Neural cell (in vitro differentiated cells): Measurements from ENCODE around the gene FAM20C. TPM values are rescaled to one million over a fixed set of nuclear protein-coding genes. Genes with fewer than 3 reads are reported as not detected.

Source experiments
- H2AFZ ChIP-seq: fragments of 200-600, 300-800 bp; sonication (generic), shearing (Covaris generic); 2 replicates; pipeline ENCODE4 v1.6.0; 2014; ENCODE audit warnings: low read depth, mild to moderate bottlenecking, antibody characterized with exemption, low read length, moderate library complexity
- H3F3A ChIP-seq: fragments of 200-600 bp; shearing (Covaris generic); 2 replicates; pipeline ENCODE4 v1.6.1; 2016; ENCODE audit warnings: mild to moderate bottlenecking, moderate library complexity, mixed read lengths, antibody characterized with exemption, low read length; ENCODE audit not compliant: insufficient read depth, poor library complexity, severe bottlenecking
- H3K27ac ChIP-seq: fragments of 200-600, 300-800 bp; sonication (generic), shearing (Covaris generic); 2 replicates; pipeline ENCODE4 v1.5.1; 2014; ENCODE audit warnings: mild to moderate bottlenecking, low read length, moderate library complexity
- H3K27me3 ChIP-seq: fragments of 300-800, 200-600 bp; sonication (generic), shearing (Covaris generic); 2 replicates; pipeline ENCODE4 v1.6.0; 2014; ENCODE audit warnings: mild to moderate bottlenecking, low read depth, low read length, moderate library complexity; ENCODE audit not compliant: insufficient read depth
- H3K36me3 ChIP-seq: fragments of 300-800, 200-600 bp; sonication (generic), shearing (Covaris generic); 2 replicates; pipeline ENCODE4 v1.5.1; 2014; ENCODE audit warnings: mild to moderate bottlenecking, antibody characterized with exemption, low read length, moderate library complexity; ENCODE audit not compliant: insufficient read depth
- H3K4me2 ChIP-seq: fragments of 300-800, 200-600 bp; sonication (generic), shearing (Covaris generic); 2 replicates; pipeline ENCODE4 v1.6.0; 2014; ENCODE audit warnings: mild to moderate bottlenecking, low read length
- H3K4me3 ChIP-seq: fragments of 300-800, 200-600 bp; sonication (generic), shearing (Covaris generic); 2 replicates; pipeline ENCODE4 v1.5.1; 2014; ENCODE audit warnings: mild to moderate bottlenecking, low read length, moderate library complexity
- H3K79me2 ChIP-seq: fragments of 200-600 bp; shearing (Covaris generic); replicated peaks from 2 replicates; pipeline ENCODE4 v1.6.0; 2014; ENCODE audit warnings: mild to moderate bottlenecking, low read length, moderate library complexity; ENCODE audit not compliant: insufficient read depth
- H3K9ac ChIP-seq: fragments of 300-800, 200-600 bp; sonication (generic), shearing (Covaris generic); 2 replicates; pipeline ENCODE4 v1.6.1; 2016; ENCODE audit warnings: mild to moderate bottlenecking, low read length, mixed read lengths
- H3K9me2 ChIP-seq: fragments of 200-600 bp; shearing (Covaris generic); 2 replicates; pipeline ENCODE4 v1.6.1; 2016; ENCODE audit warnings: mild to moderate bottlenecking, low read length, mixed read lengths; ENCODE audit not compliant: insufficient read depth
- H3K9me3 ChIP-seq: fragments of 200-600, 300-800 bp; sonication (generic), shearing (Covaris generic); 2 replicates; pipeline ENCODE4 v1.6.1; 2016; ENCODE audit warnings: mild to moderate bottlenecking, mixed run types, low read length, moderate library complexity, mixed read lengths
- H4K20me1 ChIP-seq: fragments of 200-600 bp; shearing (Covaris generic); 2 replicates; pipeline ENCODE4 v1.6.1; 2016; ENCODE audit warnings: mild to moderate bottlenecking, mixed run types; ENCODE audit not compliant: insufficient read depth
- CTCF ChIP-seq: fragments of 450-650 bp; IDR thresholded peaks from 2 replicates; pipeline ENCODE4 v1.5.1; 2014; ENCODE audit warnings: antibody characterized with exemption, mild to moderate bottlenecking, moderate library complexity; ENCODE audit not compliant: poor library complexity, severe bottlenecking
- EP300 ChIP-seq: fragments of 450-650 bp; conservative IDR thresholded peaks from 2 replicates; pipeline ENCODE4 v1.6.1; 2014; ENCODE audit warnings: antibody characterized with exemption, mild to moderate bottlenecking, moderate library complexity; ENCODE audit not compliant: poor library complexity, severe bottlenecking
- EZH2 ChIP-seq: fragments of 200-600, 300-800 bp; shearing (Covaris generic), sonication (generic); IDR thresholded peaks from 2 replicates; pipeline ENCODE4 v1.6.1; 2014; ENCODE audit warnings: antibody characterized with exemption, low read length, borderline replicate concordance, mild to moderate bottlenecking; ENCODE audit not compliant: insufficient read depth, poor library complexity, severe bottlenecking
- MXI1 ChIP-seq: fragments of 450-650 bp; conservative IDR thresholded peaks from 2 replicates; pipeline ENCODE4 v1.6.1; 2014; ENCODE audit warnings: antibody characterized with exemption, mild to moderate bottlenecking; ENCODE audit not compliant: poor library complexity, severe bottlenecking
- POLR2AphosphoS5 ChIP-seq: IDR thresholded peaks from 2 replicates; pipeline ENCODE4 v1.6.1; 2012
- RAD21 ChIP-seq: fragments of 450-650 bp; conservative IDR thresholded peaks from 2 replicates; pipeline ENCODE4 v1.6.1; 2014; ENCODE audit warnings: antibody characterized with exemption, mild to moderate bottlenecking, moderate library complexity
- REST ChIP-seq: IDR thresholded peaks from 2 replicates; pipeline ENCODE4 v1.6.1; 2012; ENCODE audit warnings: borderline replicate concordance
- SMC3 ChIP-seq: fragments of 450-650 bp; conservative IDR thresholded peaks from 2 replicates; pipeline ENCODE4 v1.6.1; 2014; ENCODE audit warnings: antibody characterized with exemption, mild to moderate bottlenecking, moderate library complexity; ENCODE audit not compliant: poor library complexity
- TAF1 ChIP-seq: IDR thresholded peaks from 2 replicates; pipeline ENCODE4 v1.6.1; 2012; ENCODE audit warnings: low read depth
- polyA plus RNA-seq: library from polyadenylated mRNA; depleted of rRNA; stranded (reverse); fragments of >200 nt; gene quantifications from 2 replicates; pipeline ENCODE4 v1.2.3, GENCODE V29; 2014

The FAM20C gene
- polyA plus RNA-seq, 1 donor from 2014 or later, result 22.7 TPM

- no peaks in the 10 kb centered on the region for H3F3A ChIP-seq
- no peak overlapping the region for H3K4me2 ChIP-seq
- no peak overlapping the region for H2AFZ ChIP-seq
- no peaks in the 10 kb centered on the region for H3K36me3 ChIP-seq
- no peaks in the 10 kb centered on the region for H3K9me2 ChIP-seq
- no peak overlapping the region for H3K9ac ChIP-seq
- H3K27me3 ChIP-seq, result no peaks in the 10 kb centered on the region
- H3K27ac ChIP-seq, result no peak overlapping the region
- H4K20me1 ChIP-seq, result no peaks in the 10 kb centered on the region
- TF ChIP-seq RAD21, result no peak
- no peak for TF ChIP-seq CTCF
- TF ChIP-seq SMC3, result no peak
- H3K9me3 ChIP-seq, result peaks cover 11% of the 10 kb centered on the region
- no peaks in the 10 kb centered on the region for H3K79me2 ChIP-seq
- no peak overlapping the region for H3K4me3 ChIP-seq
These were observed 79.1 kb downstream of the FAM20C start for GRCh38 chr7:271266-272107.

GRCh38 chr7:272108-272615, 79.8 kb downstream of the FAM20C start:
- H3F3A ChIP-seq, result no peaks in the 10 kb centered on the region
- H3K9me2 ChIP-seq, result no peaks in the 10 kb centered on the region
- no peak overlapping the region for H2AFZ ChIP-seq
- no peak overlapping the region for H3K9ac ChIP-seq
- H4K20me1 ChIP-seq, result no peaks in the 10 kb centered on the region
- H3K4me3 ChIP-seq, result no peak overlapping the region
- H3K36me3 ChIP-seq, result no peaks in the 10 kb centered on the region
- H3K4me2 ChIP-seq, result no peak overlapping the region
- H3K9me3 ChIP-seq, result peaks cover 11% of the 10 kb centered on the region
- H3K79me2 ChIP-seq, result no peaks in the 10 kb centered on the region
- peak; percentile 9 for TF ChIP-seq POLR2AphosphoS5
- no peak for TF ChIP-seq RAD21
- no peak for TF ChIP-seq SMC3
- no peak for TF ChIP-seq CTCF
- TF ChIP-seq TAF1, result no peak
- TF ChIP-seq EP300, result no peak
- TF ChIP-seq EZH2, result no peak
- no peak for TF ChIP-seq REST
- TF ChIP-seq MXI1, result no peak
- H3K27ac ChIP-seq, result no peak overlapping the region
- no peaks in the 10 kb centered on the region for H3K27me3 ChIP-seq
